B cell (primary cell): Measurements from ENCODE around the gene IFIT2. TPM values are rescaled to one million over a fixed set of nuclear protein-coding genes. Genes with fewer than 3 reads are reported as not detected.

Experiments used
- ATAC-seq: fragments of 200-7000 bp; cut with Tn5 transposase; one replicate; pipeline ENCODE4 v1.10.0; 2021; ENCODE audit warnings: low read depth, mild to moderate bottlenecking, moderate number of reproducible peaks, moderate library complexity
- CTCF ChIA-PET: fragments of 350-600 bp; sonication (Branson Sonifier 250); formaldehyde crosslinking; loops from one replicate; lab custom pipeline; 2021; ENCODE audit warnings: antibody characterized with exemption, inconsistent platforms; lab: Charles Lee
- POLR2A ChIA-PET: fragments of 350-600 bp; sonication (Branson Sonifier 250); formaldehyde crosslinking; loops from one replicate; lab custom pipeline; 2021; ENCODE audit warnings: antibody characterized with exemption; lab: Charles Lee
- DNase-seq: peaks from one replicate; pipeline ENCODE4 v3.0.0; 2013
- H2AFZ ChIP-seq: 2 replicates; pipeline ENCODE4 v1.6.1; 2012; ENCODE audit warnings: mild to moderate bottlenecking, low read depth, low read length; ENCODE audit not compliant: insufficient read depth, poor library complexity, severe bottlenecking
- H3K27ac ChIP-seq, 2 donors: 1 replicate in 1 of 2; 2 replicates in 1 of 2; pipeline ENCODE4 v1.5.1; 2012 to 2013; ENCODE audit warnings: low read length in 2 of 2, mild to moderate bottlenecking in 2 of 2, moderate library complexity in 1 of 2
- H3K27me3 ChIP-seq, 4 experiments: fragments of 200-600 bp in 1 of 4; sonication (generic) in 1 of 4; replicated peaks in 1 of 4; 1 replicate in 2 of 4; 2 replicates in 2 of 4; pipeline versions ENCODE4 v1.6.1 to v1.7.0; 2013 to 2016; ENCODE audit warnings: low read length in 3 of 4, mild to moderate bottlenecking in 2 of 4, mixed read lengths in 1 of 4, moderate library complexity in 1 of 4; ENCODE audit not compliant: insufficient read depth in 4 of 4, control insufficient read depth in 3 of 4; ENCODE audit errors: control extremely low read depth in 1 of 4
- H3K36me3 ChIP-seq, 2 experiments: replicated peaks in 1 of 2; 1 replicate in 1 of 2; 2 replicates in 1 of 2; pipeline versions ENCODE4 v1.6.1 to v1.7.1; 2013; ENCODE audit warnings: low read length in 1 of 2; ENCODE audit not compliant: insufficient read depth in 2 of 2, control insufficient read depth in 1 of 2; ENCODE audit errors: control extremely low read depth in 1 of 2, extremely low read depth in 1 of 2
- H3K4me1 ChIP-seq, 2 donors: fragments of 200-600 bp in 1 of 2; sonication (generic) in 1 of 2; 1 replicate in 1 of 2; 2 replicates in 1 of 2; pipeline versions ENCODE4 v1.5.1 to v1.6.1; 2013 to 2017; ENCODE audit warnings: low read length in 2 of 2; ENCODE audit not compliant: control insufficient read depth in 2 of 2, insufficient read depth in 2 of 2
- H3K4me2 ChIP-seq: replicated peaks from 2 replicates; pipeline ENCODE3; 2012; ENCODE audit warnings: mild to moderate bottlenecking, low read depth, low read length; ENCODE audit not compliant: poor library complexity, severe bottlenecking
- H3K4me3 ChIP-seq, 5 experiments: fragments of 200-600 bp in 1 of 5; sonication (generic) in 1 of 5; 1 replicate in 3 of 5; 2 replicates in 2 of 5; pipeline versions ENCODE4 v1.5.1 to v1.7.0; 2011 to 2016; ENCODE audit warnings: low read length in 4 of 5, mild to moderate bottlenecking in 4 of 5, low read depth in 2 of 5, control low read depth in 1 of 5, moderate library complexity in 1 of 5; ENCODE audit not compliant: insufficient read depth in 1 of 5; ENCODE audit errors: control extremely low read depth in 1 of 5, extremely low read depth in 1 of 5
- H3K79me2 ChIP-seq: fragments of 200-600 bp; sonication (generic); one replicate; pipeline ENCODE4 v1.6.0; 2016; ENCODE audit warnings: low read length; ENCODE audit not compliant: control insufficient read depth, insufficient read depth
- H3K9ac ChIP-seq: fragments of 200-600 bp; sonication (generic); 2 replicates; pipeline ENCODE4 v1.6.1; 2017; ENCODE audit warnings: mild to moderate bottlenecking, low read length, moderate library complexity
- H3K9me3 ChIP-seq, 3 donors: one replicate each; pipeline versions ENCODE4 v1.6.1 to v1.7.1; 2013; ENCODE audit warnings: low read length in 2 of 3; ENCODE audit not compliant: control insufficient read depth in 2 of 3, insufficient read depth in 1 of 3; ENCODE audit errors: control extremely low read depth in 1 of 3
- H4K20me1 ChIP-seq: 2 replicates; pipeline ENCODE4 v1.6.0; 2012; ENCODE audit warnings: mild to moderate bottlenecking, low read length; ENCODE audit not compliant: insufficient read depth, control insufficient read depth, poor library complexity, severe bottlenecking
- H3K27ac Mint-ChIP-seq: one replicate; pipeline ENCODE4 v1.8.0; 2021; ENCODE audit warnings: mixed read lengths
- H3K27me3 Mint-ChIP-seq: one replicate; pipeline ENCODE4 v1.8.0; 2021; ENCODE audit warnings: mixed read lengths
- H3K4me1 Mint-ChIP-seq: one replicate; pipeline ENCODE4 v1.8.0; 2021; ENCODE audit warnings: mixed read lengths
- H3K4me3 Mint-ChIP-seq: one replicate; pipeline ENCODE4 v1.8.0; 2021; ENCODE audit warnings: mixed read lengths
- H3K9me3 Mint-ChIP-seq: one replicate; pipeline ENCODE4 v1.8.0; 2022; ENCODE audit warnings: mixed read lengths; ENCODE audit not compliant: insufficient read depth
- CTCF ChIP-seq: fragments of 200-600 bp; IDR thresholded peaks from one replicate; pipeline ENCODE4 v1.8.0; 2022; ENCODE audit warnings: antibody characterized with exemption, mild to moderate bottlenecking
- EZH2 ChIP-seq: IDR thresholded peaks from 2 replicates; pipeline ENCODE4 v1.6.1; 2012; ENCODE audit warnings: borderline replicate concordance, low read depth, mild to moderate bottlenecking, moderate library complexity, low read length; ENCODE audit not compliant: insufficient read depth, poor library complexity, severe bottlenecking
- WGBS: methylation state at CpG from one replicate; pipeline ENCODE4 v1.1.5; 2013; ENCODE audit warnings: missing lambda C conversion rate; ENCODE audit not compliant: insufficient coverage; 5-methylcytosine and 5-hydroxymethylcytosine counted together
- intact Hi-C: fragments of 100-400 bp; cut with micrococcal nuclease; formaldehyde crosslinking; loops from one replicate; pipeline ENCODE4 v1.10.0; 2022
- polyA plus RNA-seq: library from polyadenylated mRNA; depleted of rRNA; stranded (reverse); fragments of >200 nt; gene quantifications from 2 replicates; pipeline ENCODE4 v1.2.3, GENCODE V29; 2012
- total RNA-seq, 2 donors: library from RNA; stranded (reverse); fragments of 120-200 nt in 1 of 2; gene quantifications; 1 replicate in 1 of 2; 2 replicates in 1 of 2; pipeline versions ENCODE4 v1.2.3 to v1.2.4, GENCODE V29; 2013 to 2022

Gene IFIT2
- total and polyA plus RNA-seq, 2 donors (not counting 1 experiment from before 2014, with no cell fraction given), result 3.6 to 12.4 TPM

- no peak overlapping the region for H3K27ac Mint-ChIP-seq
- Histone ChIP-seq H3K27ac (no peak overlapping the region), H4K20me1 (no peaks in the 10 kb centered on the region), H3K36me3 (no peaks in the 10 kb centered on the region), H3K9ac (no peak overlapping the region), H3K79me2 (no peaks in the 10 kb centered on the region), H2AFZ (no peak overlapping the region), H3K4me3 (no peak overlapping the region), H3K9me3 (peaks cover 0 to 12% (median 9%) of the 10 kb centered on the region in 3 donors), H3K4me2 (no peak overlapping the region), H3K27me3 (no peaks in the 10 kb centered on the region), H3K4me1 (peaks cover 4 to 12% of the 10 kb centered on the region in 2 donors)
- TF ChIP-seq CTCF (no peak), EZH2 (no peak)
- no peak overlapping the region for H3K4me3 Mint-ChIP-seq
- CTCF ChIA-PET, result interaction anchor here (2.0 kb wide), 1 partner anchor 308 kb away, joined by 7 read pairs; no protein-coding TSS in a partner anchor
- intact Hi-C loops, result no loop called here
- no peak for DNase-seq
- ATAC-seq, result no peak
- WGBS, result 100% methylated on average over 1 of the region's 1 CpG
- POLR2A ChIA-PET, result no interaction called here
- peaks cover 6% of the 10 kb centered on the region for H3K4me1 Mint-ChIP-seq
- no peaks in the 10 kb centered on the region for H3K27me3 Mint-ChIP-seq
- H3K9me3 Mint-ChIP-seq, result no peaks in the 10 kb centered on the region
Observed at GRCh38 chr10:89256962-89257361, 44.9 kb upstream of the IFIT2 start.

GRCh38 chr10:89257581-89257980 lies 44.3 kb upstream of the IFIT2 start:
- Histone ChIP-seq H3K4me1 (peaks cover 4 to 7% of the 10 kb centered on the region in 2 donors), H3K27ac (no peak overlapping the region), H3K27me3 (no peaks in the 10 kb centered on the region), H2AFZ (no peak overlapping the region), H3K4me3 (no peak overlapping the region), H3K79me2 (no peaks in the 10 kb centered on the region), H3K9ac (no peak overlapping the region), H4K20me1 (no peaks in the 10 kb centered on the region), H3K36me3 (no peaks in the 10 kb centered on the region), H3K4me2 (no peak overlapping the region), H3K9me3 (peaks cover 0 to 12% (median 9%) of the 10 kb centered on the region in 3 donors)
- intact Hi-C loops, result no loop called here
- Mint-ChIP-seq H3K9me3 (no peaks in the 10 kb centered on the region), H3K27me3 (no peaks in the 10 kb centered on the region), H3K4me3 (no peak overlapping the region), H3K4me1 (peaks cover 6% of the 10 kb centered on the region), H3K27ac (no peak overlapping the region)
- ATAC-seq (no peak), DNase-seq (no peak)
- TF ChIP-seq CTCF (no peak), EZH2 (no peak)
- POLR2A ChIA-PET, result no interaction called here
- WGBS, result no CpG with 5 or more reads among the region's 2 CpGs
- CTCF ChIA-PET, result interaction anchor here (1.0 to 2.0 kb wide), 3 partner anchors 11 to 307 kb away, joined by 3 to 7 read pairs (median 3); no protein-coding TSS in a partner anchor
